IPS-15b (cell line): Measurements from ENCODE around the gene ELL3.
"Not testable (repeated sequence)": the region's sequence is repeated elsewhere in the genome, so short reads cannot be mapped to it uniquely, and the experiment has no call there.

Experiments
- H3K27me3 ChIP-seq: one replicate; pipeline ENCODE4 v1.6.1; 2013; ENCODE audit warnings: low read length; ENCODE audit not compliant: control insufficient read depth, insufficient read depth
- H3K36me3 ChIP-seq: one replicate; pipeline ENCODE4 v1.6.1; 2013; ENCODE audit warnings: low read length; ENCODE audit not compliant: control insufficient read depth, insufficient read depth
- H3K4me1 ChIP-seq: one replicate; pipeline ENCODE4 v1.6.1; 2013; ENCODE audit warnings: mild to moderate bottlenecking, low read length; ENCODE audit not compliant: control insufficient read depth, insufficient read depth
- H3K4me3 ChIP-seq: one replicate; pipeline ENCODE4 v1.5.1; 2013; ENCODE audit warnings: low read depth, low read length
- H3K9ac ChIP-seq: one replicate; pipeline ENCODE4 v1.6.1; 2013; ENCODE audit warnings: low read depth, mild to moderate bottlenecking, low read length
- H3K9me3 ChIP-seq: one replicate; pipeline ENCODE4 v1.6.1; 2013; ENCODE audit warnings: mild to moderate bottlenecking, low read length; ENCODE audit not compliant: control insufficient read depth, insufficient read depth

Gene ELL3, protein sequence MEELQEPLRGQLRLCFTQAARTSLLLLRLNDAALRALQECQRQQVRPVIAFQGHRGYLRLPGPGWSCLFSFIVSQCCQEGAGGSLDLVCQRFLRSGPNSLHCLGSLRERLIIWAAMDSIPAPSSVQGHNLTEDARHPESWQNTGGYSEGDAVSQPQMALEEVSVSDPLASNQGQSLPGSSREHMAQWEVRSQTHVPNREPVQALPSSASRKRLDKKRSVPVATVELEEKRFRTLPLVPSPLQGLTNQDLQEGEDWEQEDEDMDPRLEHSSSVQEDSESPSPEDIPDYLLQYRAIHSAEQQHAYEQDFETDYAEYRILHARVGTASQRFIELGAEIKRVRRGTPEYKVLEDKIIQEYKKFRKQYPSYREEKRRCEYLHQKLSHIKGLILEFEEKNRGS

GRCh38 chr15:43776718-43777266 lies at the start of gene ELL3:
TSS of gene ELL3 (minus strand) at chr15:43776966. CDS start at chr15:43776901, 65 bp downstream.
- Histone ChIP-seq H3K4me1 (peaks cover 9% of the 10 kb centered on the region), H3K9me3 (no peaks in the 10 kb centered on the region), H3K4me3 (peak within 1 kb of the TSS; percentile 83), H3K9ac (peak within 1 kb of the TSS; percentile 47), H3K27me3 (no peaks in the 10 kb centered on the region), H3K36me3 (peaks cover 9% of the 10 kb centered on the region)

- H3K4me3 ChIP-seq: no peak overlapping the region
Observed at GRCh38 chr15:43826029-43826507, 49.3 kb upstream of the ELL3 start.

DNA sequence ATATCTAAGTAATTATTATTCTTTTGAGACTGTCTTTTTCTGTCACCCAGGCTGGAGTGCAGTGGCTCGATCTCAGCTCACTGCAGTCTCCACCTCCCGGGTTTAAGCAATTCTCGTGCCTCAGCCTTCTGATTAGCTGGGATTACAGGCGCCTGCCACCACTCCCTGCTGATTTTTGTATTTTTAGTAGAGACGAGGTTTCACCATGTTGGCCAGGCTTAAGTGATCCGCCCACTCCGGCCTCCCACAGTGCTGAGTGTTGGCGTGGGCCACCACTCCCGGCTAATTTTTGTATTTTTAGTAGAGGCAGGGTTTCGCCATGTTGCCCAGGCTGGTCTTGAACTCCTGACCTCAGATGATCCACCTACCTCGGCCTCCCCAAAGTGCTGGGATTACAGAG lies 48.5 kb upstream of the ELL3 start:
- H3K9ac ChIP-seq, H3K36me3 ChIP-seq, H3K9me3 ChIP-seq, H3K4me1 ChIP-seq, H3K27me3 ChIP-seq, H3K4me3 ChIP-seq: not testable (repeated sequence)

More at GRCh38 chr15:43826029-43826507, 49.3 kb upstream of the ELL3 start:
- no peak overlapping the region for H3K9ac ChIP-seq
- H3K9me3 ChIP-seq: no peaks in the 10 kb centered on the region
- H3K36me3 ChIP-seq: peaks cover 2% of the 10 kb centered on the region
- H3K27me3 ChIP-seq: peaks cover 9% of the 10 kb centered on the region
- H3K4me1 ChIP-seq: no peaks in the 10 kb centered on the region

DNA sequence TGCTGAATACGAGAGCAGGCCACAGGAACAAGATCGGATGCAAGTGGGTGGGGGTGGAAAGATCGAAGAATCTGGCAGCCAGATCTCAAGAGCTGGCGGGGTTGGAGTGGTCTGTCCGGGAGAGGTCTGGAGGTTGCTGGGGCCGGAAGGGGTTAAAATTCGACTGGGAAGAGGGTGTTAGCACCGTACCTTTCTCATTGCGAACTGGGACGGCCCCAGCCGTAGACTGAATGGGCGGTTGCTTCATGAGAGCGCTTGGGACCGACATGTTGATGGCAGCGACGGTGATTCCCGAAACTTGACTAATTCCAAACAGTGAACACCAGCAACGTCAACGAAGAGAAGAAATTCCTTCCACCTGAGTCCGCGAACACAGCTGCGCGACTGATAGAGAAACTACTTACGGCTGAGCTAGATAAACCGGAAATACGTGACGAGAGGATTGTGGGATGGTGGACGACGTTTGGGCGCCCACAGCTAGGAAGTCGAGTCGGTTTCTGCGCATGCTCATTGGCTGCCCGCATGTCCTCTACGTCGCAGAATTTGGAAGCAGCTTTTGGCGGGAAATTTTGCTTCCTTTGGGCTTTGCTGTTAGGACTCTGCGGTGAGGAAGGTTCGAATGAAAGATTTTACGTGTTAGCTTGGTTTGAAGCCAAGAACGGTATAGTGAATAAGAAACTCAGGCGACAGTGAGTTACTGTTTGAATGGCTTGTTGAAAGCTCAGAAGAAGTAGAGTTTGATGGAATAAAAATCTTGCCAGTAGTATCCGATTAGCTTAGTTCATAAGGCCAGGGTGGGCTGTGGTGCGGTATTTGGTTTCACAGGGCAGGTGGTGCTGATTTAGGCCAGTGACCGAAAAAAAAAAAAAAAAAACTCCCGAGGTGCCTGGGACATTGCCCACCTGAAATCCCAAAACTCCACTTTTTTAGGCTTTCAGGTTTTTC lies 47.8 kb upstream of the ELL3 start, which contains the start of gene MFAP1:
TSS of gene MFAP1 (minus strand) at position 389 of the 945 bp plus-strand sequence. CDS start at position 268, 121 bp downstream.
- peaks cover 9% of the 10 kb centered on the region for H3K27me3 ChIP-seq
- H3K36me3 ChIP-seq: peaks cover 4% of the 10 kb centered on the region
- peak within 1 kb of the TSS; percentile 88 for H3K9ac ChIP-seq
- peak within 1 kb of the TSS; percentile 92 for H3K4me3 ChIP-seq
- H3K9me3 ChIP-seq: no peaks in the 10 kb centered on the region
- H3K4me1 ChIP-seq: no peaks in the 10 kb centered on the region

GRCh38 chr15:43821505-43821904 lies 44.7 kb upstream of the ELL3 start:
- no peaks in the 10 kb centered on the region for H3K4me1 ChIP-seq
- H3K4me3 ChIP-seq: no peak overlapping the region
- H3K36me3 ChIP-seq: peaks cover 8% of the 10 kb centered on the region
- H3K9me3 ChIP-seq: no peaks in the 10 kb centered on the region
- H3K27me3 ChIP-seq: peaks cover 9% of the 10 kb centered on the region
- no peak overlapping the region for H3K9ac ChIP-seq

DNA sequence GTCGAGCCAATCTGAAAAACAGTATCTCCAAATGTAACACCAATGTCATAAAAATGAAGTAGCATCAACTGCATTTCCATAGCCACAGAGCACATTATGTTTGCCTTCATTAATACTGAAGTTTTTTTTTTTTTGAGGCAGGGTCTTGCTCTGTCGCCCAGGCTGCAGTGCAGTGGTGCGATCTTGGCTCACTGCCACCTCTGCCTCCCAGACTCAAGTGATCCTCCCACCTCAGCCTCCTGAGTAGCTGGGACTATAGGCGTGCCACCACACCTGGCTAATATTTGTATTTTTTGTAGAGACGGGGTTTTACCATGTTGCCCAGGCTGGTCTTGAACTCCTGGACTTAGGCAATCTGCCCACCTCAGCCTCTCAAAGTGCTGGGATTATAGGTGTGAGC lies 38.3 kb upstream of the ELL3 start:
- H3K27me3 ChIP-seq: not testable (repeated sequence)

DNA sequence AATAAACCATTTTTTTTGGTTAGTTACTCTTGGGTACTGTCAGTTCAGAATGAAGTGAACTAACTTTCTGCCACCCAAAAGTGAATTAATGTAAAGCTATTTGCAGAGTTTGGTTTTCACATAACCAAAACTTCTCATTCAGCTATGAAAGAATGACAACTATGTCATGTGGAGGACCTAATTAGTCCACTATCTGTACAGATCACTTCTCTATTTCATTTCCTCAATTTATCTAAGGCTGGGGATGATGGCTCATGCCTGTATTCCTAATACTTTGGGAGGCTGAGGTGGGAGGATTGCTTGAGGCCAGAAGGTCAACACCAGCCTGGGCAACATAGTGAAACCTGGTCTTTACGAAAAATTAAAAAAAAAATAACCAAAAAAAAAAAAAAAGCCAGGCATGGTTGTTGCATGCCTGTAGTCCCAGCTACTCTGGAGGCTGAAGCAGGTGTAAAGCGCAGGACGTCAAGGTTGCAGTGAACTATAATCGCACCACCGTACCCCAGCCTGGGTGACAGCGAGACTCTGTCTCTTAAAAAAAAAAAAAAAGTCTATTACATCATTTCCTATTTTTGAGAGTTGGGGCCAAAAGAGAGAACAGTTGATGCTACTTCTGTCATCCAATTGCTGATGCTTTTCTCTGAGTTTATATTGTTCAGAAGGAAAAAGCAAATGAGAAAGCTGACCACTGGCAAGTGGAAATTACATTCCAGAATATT lies 32.4 kb upstream of the ELL3 start:
- Histone ChIP-seq H3K4me1 (no peaks in the 10 kb centered on the region), H3K4me3 (no peak overlapping the region), H3K9ac (no peak overlapping the region), H3K9me3 (no peaks in the 10 kb centered on the region), H3K27me3 (no peaks in the 10 kb centered on the region), H3K36me3 (peaks cover 64% of the 10 kb centered on the region)

More for the DNA sequence above, 38.3 kb upstream of the ELL3 start:
- H3K4me1 ChIP-seq, H3K4me3 ChIP-seq, H3K9ac ChIP-seq, H3K9me3 ChIP-seq: not testable (repeated sequence)
- peaks cover 47% of the 10 kb centered on the region for H3K36me3 ChIP-seq

DNA sequence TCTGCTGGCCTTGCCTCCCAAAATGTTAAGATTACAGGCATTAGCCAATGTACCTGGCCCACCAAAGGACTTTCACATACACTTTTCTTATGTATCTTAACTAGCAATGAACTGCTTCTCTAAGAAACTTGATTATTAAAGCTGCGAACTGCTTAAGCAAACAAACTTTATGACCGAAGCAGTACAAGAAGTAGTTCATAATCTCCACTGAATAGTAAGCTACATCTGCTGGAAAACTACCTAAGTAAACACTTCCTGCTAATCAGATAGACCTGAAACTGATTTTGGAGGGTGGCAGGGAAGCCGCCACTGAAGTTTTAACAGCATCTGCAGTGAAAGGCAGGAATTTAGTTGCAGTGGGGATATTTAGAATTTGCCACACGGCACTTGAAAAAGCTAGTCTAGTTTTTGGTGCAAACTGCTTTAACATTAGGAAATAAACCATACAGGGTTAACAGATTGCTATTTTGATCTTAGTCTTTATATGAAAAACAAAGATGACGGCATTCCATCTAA lies 31.7 kb upstream of the ELL3 start:
- no peaks in the 10 kb centered on the region for H3K9me3 ChIP-seq
- H3K4me3 ChIP-seq: no peak overlapping the region
- H3K4me1 ChIP-seq: no peaks in the 10 kb centered on the region
- H3K9ac ChIP-seq: no peak overlapping the region
- peaks cover 58% of the 10 kb centered on the region for H3K36me3 ChIP-seq
- no peaks in the 10 kb centered on the region for H3K27me3 ChIP-seq

DNA sequence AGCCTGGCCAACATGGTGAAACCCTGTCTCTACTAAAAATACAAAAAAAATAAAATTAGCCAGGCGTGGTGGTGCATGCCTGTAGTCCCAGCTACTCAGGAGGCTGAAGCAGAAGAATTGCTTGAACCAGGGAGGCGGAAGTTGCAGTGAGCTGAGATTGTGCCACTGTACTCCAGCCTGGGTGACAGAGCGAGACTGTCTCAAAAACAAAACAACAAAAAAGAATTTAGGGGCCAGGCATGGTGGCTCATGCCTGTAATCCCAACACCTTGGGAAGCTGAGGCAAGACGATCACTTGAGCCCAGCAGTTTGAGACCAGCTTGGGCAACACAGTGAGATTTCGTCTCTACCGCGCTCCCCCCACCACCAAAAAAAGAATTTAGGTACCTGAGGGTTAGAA lies 25.9 kb upstream of the ELL3 start:
- H3K4me1 ChIP-seq, H3K27me3 ChIP-seq, H3K4me3 ChIP-seq, H3K9me3 ChIP-seq, H3K9ac ChIP-seq: not testable (repeated sequence)
- peaks cover 18% of the 10 kb centered on the region for H3K36me3 ChIP-seq

DNA sequence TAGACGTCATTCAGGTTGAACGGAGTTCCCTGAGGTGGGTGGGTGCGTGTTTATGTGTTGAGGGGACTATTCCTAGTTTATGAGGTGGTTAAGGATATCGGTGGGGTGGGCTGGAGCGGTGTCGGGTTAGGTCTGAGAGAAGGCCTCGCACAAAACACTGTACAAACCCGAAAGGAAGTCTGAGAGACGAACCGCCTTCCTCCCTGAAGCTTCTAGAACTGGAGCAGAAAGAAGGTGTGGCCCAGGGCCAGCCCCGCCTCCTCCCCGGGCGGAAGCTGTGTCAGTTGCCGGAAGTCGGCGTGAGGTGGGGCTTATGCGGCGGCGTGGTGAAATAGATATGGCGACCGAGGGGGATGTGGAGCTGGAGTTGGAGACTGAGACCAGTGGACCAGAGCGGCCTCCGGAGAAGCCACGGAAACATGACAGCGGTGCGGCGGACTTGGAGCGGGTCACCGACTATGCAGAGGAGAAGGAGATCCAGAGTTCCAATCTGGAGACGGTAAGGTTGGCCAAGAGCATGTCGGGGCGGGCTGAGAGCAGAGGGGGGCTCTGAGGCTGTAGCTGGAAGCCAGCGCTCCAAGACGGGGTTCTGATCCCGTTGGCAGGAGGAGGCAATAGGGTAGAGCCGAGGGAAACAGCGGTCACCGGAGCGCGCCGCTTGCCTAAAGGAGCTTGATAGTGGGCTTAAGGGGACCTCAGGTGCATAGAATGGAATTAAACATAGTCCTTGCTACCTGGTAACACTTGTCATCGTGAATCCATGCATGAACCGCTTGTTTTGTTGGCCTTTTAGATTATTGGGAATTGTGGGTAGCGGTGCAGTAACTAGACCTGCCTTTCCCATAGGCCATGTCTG lies 23.7 kb upstream of the ELL3 start, which contains the start of gene HYPK:
TSS of gene HYPK (plus strand) at position 314 of the 856 bp plus-strand sequence. CDS start at position 338, 24 bp downstream.
- Histone ChIP-seq H3K27me3 (no peaks in the 10 kb centered on the region), H3K4me3 (peak within 1 kb of the TSS; percentile 98), H3K9me3 (no peaks in the 10 kb centered on the region), H3K4me1 (peaks cover 17% of the 10 kb centered on the region), H3K9ac (peak within 1 kb of the TSS; percentile 92), H3K36me3 (peaks cover 12% of the 10 kb centered on the region)
